Astrocyte of the cerebellum (primary cell): ENCODE results near the gene TGFBR1.

ENCODE experiments used
- DNase-seq: peaks from one replicate; pipeline ENCODE4 v3.0.0-alpha.2; 2011; ENCODE audit warnings: low read depth
- H3K4me3 ChIP-seq: 2 replicates; pipeline ENCODE4 v1.5.1; 2011; ENCODE audit warnings: mild to moderate bottlenecking, low read depth, low read length, moderate library complexity
- CTCF ChIP-seq: IDR thresholded peaks from 2 replicates; pipeline ENCODE4 v1.5.1; 2012; ENCODE audit warnings: low read length, low read depth, moderate library complexity, mild to moderate bottlenecking; ENCODE audit errors: missing control alignments
- in situ Hi-C: cut with HindIII; loops from 2 replicates; pipeline ENCODE4 v1.10.0; 2017; ENCODE audit warnings: low sequenced_read_pairs

The TGFBR1 gene

GRCh38 chr9:99197124-99197630 is 92.3 kb downstream of the TGFBR1 start:
- in situ Hi-C loops, result no loop called here
- no peak for TF ChIP-seq CTCF
- no peak overlapping the region for H3K4me3 ChIP-seq
- DNase-seq, result no peak

- H3K4me3 ChIP-seq, result no peak overlapping the region
- in situ Hi-C loops, result no loop called here
- no peak for TF ChIP-seq CTCF
- no peak for DNase-seq
Measured at GRCh38 chr9:99197987-99198386, 93.1 kb downstream of the TGFBR1 start.

- H3K4me3 ChIP-seq, result no peak overlapping the region
- in situ Hi-C loops, result no loop called here
- DNase-seq, result no peak
- no peak for TF ChIP-seq CTCF
Measured at GRCh38 chr9:99199938-99200539, 95.1 kb downstream of the TGFBR1 start.

GRCh38 chr9:99201603-99202002 is 96.7 kb downstream of the TGFBR1 start:
- H3K4me3 ChIP-seq, result no peak overlapping the region
- no peak for TF ChIP-seq CTCF
- in situ Hi-C loops, result no loop called here
- DNase-seq, result no peak
